ENCODE measurements around the gene RPRM. TPM values are rescaled to one million over a fixed set of nuclear protein-coding genes. Genes with fewer than 3 reads are reported as not detected.
"Not testable (repeated sequence)": the region's sequence is repeated elsewhere in the genome, so short reads cannot be mapped to it uniquely, and the experiment has no call there.

Gene RPRM
- total RNA-seq, 4 donors from 2014 or later: 2.0 to 3.2 TPM; not detected in 2

GRCh38 chr2:153509133-153509532 lies 30.6 kb upstream of the RPRM start:
- H3K36me3 ChIP-seq: no peaks in the 10 kb centered on the region
- intact Hi-C loops (cut with DNase I; ENCODE audit: low total_unique reads) (no loop called here), in situ Hi-C loops (cut with MboI; ENCODE audit: low pct_ligation_motif_present in 1 of 4, low pct_unique_long_range_greater_than_20kb in 1 of 4, low sequenced_read_pairs in 3 of 4) (loop anchor here in 3 of 4 donors (25.0 kb wide), 4 partner anchors 572 to 772 kb away; no protein-coding TSS in a partner anchor)
- no peaks in the 10 kb centered on the region for H3K27me3 ChIP-seq
- no peak overlapping the region for H3K27ac ChIP-seq
- DNase-seq: no peak
- H3K4me3 ChIP-seq: no peak overlapping the region
- 90% methylated on average over 15 of the region's 15 CpGs; no CpG with 5 or more reads in 1 of the 2 donors for WGBS, 2 donors (ENCODE audit: low coverage in 1 of 2)
- peaks cover 3 to 8% of the 10 kb centered on the region in 2 donors for H3K9me3 ChIP-seq
- no peak for TF ChIP-seq POLR2AphosphoS5 (IDR thresholded peaks at IDR 0.05)
- TF ChIP-seq CTCF (IDR thresholded peaks at IDR 0.05): no peak
- no peak for TF ChIP-seq EP300 (IDR thresholded peaks at IDR 0.05; ENCODE audit: low read depth)
- TF ChIP-seq POLR2A (IDR thresholded peaks at IDR 0.05): no peak
- H3K4me1 ChIP-seq: no peaks in the 10 kb centered on the region

GRCh38 chr2:153506499-153506898 lies 27.9 kb upstream of the RPRM start:
- intact Hi-C loops (cut with DNase I; ENCODE audit: low total_unique reads); H3K27me3 ChIP-seq; H3K4me3 ChIP-seq; DNase-seq; H3K36me3 ChIP-seq; H3K4me1 ChIP-seq; H3K27ac ChIP-seq; H3K9me3 ChIP-seq: not testable (repeated sequence)
- in situ Hi-C loops (cut with MboI; ENCODE audit: low pct_ligation_motif_present in 1 of 4, low pct_unique_long_range_greater_than_20kb in 1 of 4, low sequenced_read_pairs in 3 of 4): loop anchor here in 3 of 4 donors (25.0 kb wide), 4 partner anchors 569 to 769 kb away; no protein-coding TSS in a partner anchor

- Histone ChIP-seq H3K4me3 (no peak overlapping the region), H3K4me1 (no peaks in the 10 kb centered on the region), H3K27me3 (no peaks in the 10 kb centered on the region), H3K36me3 (no peaks in the 10 kb centered on the region), H3K27ac (no peak overlapping the region), H3K9me3 (no peaks in the 10 kb centered on the region)
- in situ Hi-C loops (cut with MboI; ENCODE audit: low pct_ligation_motif_present in 1 of 4, low pct_unique_long_range_greater_than_20kb in 1 of 4, low sequenced_read_pairs in 3 of 4) (loop anchor here in 1 of 4 donors (25.0 kb wide), 1 partner anchor 337 kb away; no protein-coding TSS in a partner anchor), intact Hi-C loops (cut with DNase I; ENCODE audit: low total_unique reads) (no loop called here)
- DNase-seq: no peak
- WGBS, 2 donors (ENCODE audit: low coverage in 1 of 2): 86% methylated on average over 5 of the region's 5 CpGs; no CpG with 5 or more reads in 1 of the 2 donors
- TF ChIP-seq CTCF (IDR thresholded peaks at IDR 0.05) (no peak), POLR2AphosphoS5 (IDR thresholded peaks at IDR 0.05) (no peak), EP300 (IDR thresholded peaks at IDR 0.05; ENCODE audit: low read depth) (no peak), POLR2A (IDR thresholded peaks at IDR 0.05) (no peak)
Observed at GRCh38 chr2:153499439-153499838, 20.9 kb upstream of the RPRM start.

GRCh38 chr2:153497938-153498629 lies 19.5 kb upstream of the RPRM start:
- TF ChIP-seq EP300 (IDR thresholded peaks at IDR 0.05; ENCODE audit: low read depth): no peak
- no peak for TF ChIP-seq POLR2AphosphoS5 (IDR thresholded peaks at IDR 0.05)
- TF ChIP-seq POLR2A (IDR thresholded peaks at IDR 0.05): no peak
- TF ChIP-seq CTCF (IDR thresholded peaks at IDR 0.05): no peak
- Histone ChIP-seq H3K27me3 (no peaks in the 10 kb centered on the region), H3K9me3 (no peaks in the 10 kb centered on the region), H3K4me1 (no peaks in the 10 kb centered on the region), H3K27ac (no peak overlapping the region), H3K4me3 (no peak overlapping the region), H3K36me3 (no peaks in the 10 kb centered on the region)
- in situ Hi-C loops (cut with MboI; ENCODE audit: low pct_ligation_motif_present in 1 of 4, low pct_unique_long_range_greater_than_20kb in 1 of 4, low sequenced_read_pairs in 3 of 4) (loop anchor here in 1 of 4 donors (25.0 kb wide), 1 partner anchor 336 kb away; no protein-coding TSS in a partner anchor), intact Hi-C loops (cut with DNase I; ENCODE audit: low total_unique reads) (no loop called here)
- 48 to 77% methylated on average over 4 to 14 of the region's 14 CpGs for WGBS, 2 donors (ENCODE audit: low coverage in 1 of 2)
- DNase-seq: no peak
